ENCODE data around the gene EHMT2.
"Not testable (repeated sequence)": the region's sequence is repeated elsewhere in the genome, so short reads cannot be mapped to it uniquely, and the experiment has no call there.

EHMT2 gene

DNA sequence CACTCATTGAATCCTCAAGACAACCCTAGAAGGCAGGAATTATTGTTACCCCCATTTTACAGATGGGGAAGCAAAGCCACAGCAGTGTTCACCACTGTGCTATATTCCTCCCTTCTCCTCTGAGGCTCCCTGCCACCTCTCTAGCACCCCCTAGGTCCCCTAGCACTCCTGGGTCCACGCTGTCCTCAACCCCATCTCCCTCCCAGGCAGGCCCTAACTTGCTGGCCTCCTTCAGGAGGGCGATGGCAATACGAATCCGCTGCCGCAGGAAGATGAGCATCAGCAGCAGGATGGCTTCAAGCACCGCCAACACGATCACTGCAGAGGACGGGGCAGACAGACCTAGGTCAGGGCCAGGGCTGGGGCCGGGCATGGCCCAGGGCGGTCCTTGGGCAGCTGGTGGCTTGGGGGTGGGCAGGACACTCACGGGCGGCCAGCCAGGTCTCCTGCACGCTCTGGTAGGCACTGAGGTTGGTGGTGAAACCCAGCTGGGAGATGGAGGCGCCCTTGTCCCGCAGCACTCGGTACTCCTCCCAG, 27.0 kb downstream of the EHMT2 start:
- no peaks in the 10 kb centered on the region for H3K79me2 ChIP-seq (ENCODE audit: low read length)
- H3K9ac ChIP-seq (ENCODE audit: low read length): no peak overlapping the region
- H3K4me3 ChIP-seq (ENCODE audit: low read length): no peak overlapping the region
- no peaks in the 10 kb centered on the region for H3K4me1 ChIP-seq (ENCODE audit: low read length)
- no peaks in the 10 kb centered on the region for H3K27me3 ChIP-seq (ENCODE audit: low read depth, low read length)
- no peaks in the 10 kb centered on the region for H4K20me1 ChIP-seq (ENCODE audit: insufficient read depth, low read length)
- no peak overlapping the region for H2AFZ ChIP-seq (ENCODE audit: low read depth, low read length)
- H3K27ac ChIP-seq (ENCODE audit: low read length): no peak overlapping the region
- no peaks in the 10 kb centered on the region for H3K9me3 ChIP-seq (ENCODE audit: insufficient read depth, low read length)
- no peaks in the 10 kb centered on the region for H3K36me3 ChIP-seq (replicated peaks; ENCODE audit: low read depth, low read length)
- H3K4me2 ChIP-seq (ENCODE audit: low read length): no peak overlapping the region
- TF ChIP-seq CTCF (IDR thresholded peaks at IDR 0.05; ENCODE audit: low read depth, low read length): peak; percentile 5; the same call in 1 of the 2 replicates
- no peak for TF ChIP-seq EZH2phosphoT487 (IDR thresholded peaks at IDR 0.05; ENCODE audit: low read depth)

- Histone ChIP-seq H3K4me1 (ENCODE audit: low read length) (no peaks in the 10 kb centered on the region), H3K9ac (ENCODE audit: low read length) (no peak overlapping the region), H2AFZ (ENCODE audit: low read depth, low read length) (no peak overlapping the region), H3K4me3 (ENCODE audit: low read length) (no peak overlapping the region), H3K36me3 (replicated peaks; ENCODE audit: low read depth, low read length) (no peaks in the 10 kb centered on the region), H3K27ac (ENCODE audit: low read length) (no peak overlapping the region), H3K27me3 (ENCODE audit: low read depth, low read length) (no peaks in the 10 kb centered on the region), H4K20me1 (ENCODE audit: insufficient read depth, low read length) (no peaks in the 10 kb centered on the region), H3K9me3 (ENCODE audit: insufficient read depth, low read length) (no peaks in the 10 kb centered on the region), H3K79me2 (ENCODE audit: low read length) (no peaks in the 10 kb centered on the region), H3K4me2 (ENCODE audit: low read length) (no peak overlapping the region)
- TF ChIP-seq EZH2phosphoT487 (IDR thresholded peaks at IDR 0.05; ENCODE audit: low read depth) (no peak), CTCF (IDR thresholded peaks at IDR 0.05; ENCODE audit: low read depth, low read length) (no peak)
Measured at GRCh38 chr6:31869343-31869742, 28.2 kb downstream of the EHMT2 start.

DNA sequence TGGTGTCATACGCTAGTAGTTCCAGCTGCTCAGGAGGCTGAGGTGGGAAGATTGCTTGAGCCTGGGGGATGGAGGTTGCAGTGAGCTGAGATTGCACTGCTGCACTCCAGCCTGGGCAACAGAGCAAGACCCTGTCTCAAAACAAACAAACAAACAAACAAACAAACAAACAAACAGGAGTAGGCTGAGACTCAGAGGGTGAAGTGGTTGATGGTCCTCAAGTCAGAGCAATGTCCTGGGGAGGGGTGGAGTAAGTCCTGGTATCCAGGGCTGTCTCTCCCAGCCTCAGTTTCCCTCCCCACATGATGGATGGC, 28.9 kb downstream of the EHMT2 start:
- H4K20me1 ChIP-seq (ENCODE audit: insufficient read depth, low read length); H3K36me3 ChIP-seq (replicated peaks; ENCODE audit: low read depth, low read length); H3K4me1 ChIP-seq (ENCODE audit: low read length); H3K27ac ChIP-seq (ENCODE audit: low read length); H3K79me2 ChIP-seq (ENCODE audit: low read length); H3K9me3 ChIP-seq (ENCODE audit: insufficient read depth, low read length); H3K27me3 ChIP-seq (ENCODE audit: low read depth, low read length); H3K9ac ChIP-seq (ENCODE audit: low read length); H2AFZ ChIP-seq (ENCODE audit: low read depth, low read length); H3K4me2 ChIP-seq (ENCODE audit: low read length); H3K4me3 ChIP-seq (ENCODE audit: low read length): not testable (repeated sequence)

DNA sequence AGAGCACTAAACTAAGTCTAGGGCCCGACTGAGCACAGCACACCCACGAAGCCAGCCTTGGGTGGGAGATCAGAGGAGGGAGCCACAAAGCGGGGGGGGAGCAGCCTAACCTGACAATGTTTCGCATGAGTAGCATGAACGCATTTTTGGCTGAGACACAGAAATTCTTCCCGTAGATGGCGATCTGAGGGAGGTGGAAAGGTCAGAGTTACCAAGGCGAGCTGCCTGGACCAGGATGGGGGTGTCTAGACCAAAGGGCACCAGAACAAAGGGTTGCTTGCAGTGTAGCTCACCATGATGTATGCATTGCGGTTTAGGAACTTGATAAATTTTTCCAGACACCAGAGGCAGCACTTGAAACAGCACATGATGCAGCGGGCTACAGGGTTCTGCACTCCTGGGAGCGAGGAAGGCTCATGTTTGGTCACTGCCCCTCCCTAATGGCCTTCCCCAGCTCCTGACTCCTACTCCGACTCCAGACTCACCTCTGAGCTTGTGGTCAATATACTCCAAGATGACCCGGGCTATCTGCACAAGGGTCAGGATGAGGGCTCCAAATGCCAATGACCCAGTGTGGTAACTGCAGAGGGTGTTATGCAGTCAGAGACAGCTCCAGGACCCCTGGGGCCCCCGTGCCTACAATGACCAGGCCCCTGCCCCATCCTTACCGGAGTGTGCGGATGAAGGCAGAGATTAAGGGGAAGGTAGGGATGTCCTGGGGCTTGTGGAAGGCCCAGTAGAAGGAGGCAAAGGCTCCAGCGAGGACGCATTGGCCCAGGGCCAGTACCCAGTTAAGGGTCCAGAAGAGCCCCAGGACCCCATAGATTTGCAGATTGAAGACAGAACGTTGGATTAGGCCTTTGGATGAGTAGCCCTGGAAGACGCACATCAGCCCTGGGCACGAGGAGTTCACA, 32.0 kb downstream of the EHMT2 start:
- H3K27ac ChIP-seq (ENCODE audit: low read length): no peak overlapping the region
- H2AFZ ChIP-seq (ENCODE audit: low read depth, low read length): no peak overlapping the region
- no peaks in the 10 kb centered on the region for H3K27me3 ChIP-seq (ENCODE audit: low read depth, low read length)
- no peaks in the 10 kb centered on the region for H3K36me3 ChIP-seq (replicated peaks; ENCODE audit: low read depth, low read length)
- H3K4me3 ChIP-seq (ENCODE audit: low read length): no peak overlapping the region
- no peaks in the 10 kb centered on the region for H4K20me1 ChIP-seq (ENCODE audit: insufficient read depth, low read length)
- peaks cover 6% of the 10 kb centered on the region for H3K79me2 ChIP-seq (ENCODE audit: low read length)
- no peak for TF ChIP-seq CTCF (IDR thresholded peaks at IDR 0.05; ENCODE audit: low read depth, low read length)
- TF ChIP-seq EZH2phosphoT487 (IDR thresholded peaks at IDR 0.05; ENCODE audit: low read depth): no peak
- H3K9ac ChIP-seq (ENCODE audit: low read length): no peak overlapping the region
- H3K4me1 ChIP-seq (ENCODE audit: low read length): peaks cover 5% of the 10 kb centered on the region
- no peaks in the 10 kb centered on the region for H3K9me3 ChIP-seq (ENCODE audit: insufficient read depth, low read length)
- H3K4me2 ChIP-seq (ENCODE audit: low read length): no peak overlapping the region

Data from OCI-LY3 (cell line).